ENCODE data around the gene ABTB1.

ABTB1 gene

DNA sequence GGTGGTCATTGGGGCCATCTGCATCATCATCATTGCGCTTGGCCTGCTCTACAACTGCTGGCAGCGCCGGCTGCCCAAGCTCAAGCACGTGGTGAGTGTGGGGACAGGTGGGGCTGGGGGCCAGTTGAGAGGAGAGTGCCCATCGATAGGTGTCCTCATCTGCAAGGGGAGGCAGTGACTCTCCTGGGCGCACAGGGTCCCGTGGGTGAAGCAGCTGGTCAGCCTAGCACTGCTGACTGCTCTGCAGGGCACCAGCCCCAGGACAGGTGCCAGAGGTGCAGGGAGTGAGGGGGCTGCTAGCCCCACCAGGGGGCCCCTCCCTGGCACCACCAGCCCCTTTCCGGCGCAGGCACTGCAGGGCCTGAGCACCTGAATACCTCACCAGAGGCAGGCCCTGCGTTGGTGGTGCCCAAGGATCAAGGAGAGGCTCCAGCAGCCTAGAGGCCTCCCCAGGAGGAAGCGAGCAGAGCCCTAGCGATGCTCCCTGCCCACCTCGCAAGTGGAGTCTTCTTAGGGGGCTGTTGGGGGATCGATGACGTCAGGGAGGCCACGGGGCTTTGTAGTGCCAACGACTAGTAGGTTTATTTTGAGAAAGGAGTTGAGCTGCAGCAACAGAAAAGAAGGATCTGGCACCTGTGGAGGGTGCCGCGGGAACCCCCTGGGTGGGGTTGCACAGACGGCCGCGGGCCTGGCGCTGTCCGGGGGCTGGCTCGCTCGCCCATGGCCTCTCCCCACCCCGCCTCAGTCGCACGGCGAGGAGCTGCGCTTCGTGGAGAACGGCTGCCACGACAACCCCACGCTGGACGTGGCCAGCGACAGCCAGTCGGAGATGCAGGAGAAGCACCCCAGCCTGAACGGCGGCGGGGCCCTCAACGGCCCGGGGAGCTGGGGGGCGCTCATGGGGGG lies 976 bp upstream of the ABTB1 start:
- no peak for DNase-seq (ENCODE audit: low read depth in 2 of 2)
- TF ChIP-seq, protein P1, sequence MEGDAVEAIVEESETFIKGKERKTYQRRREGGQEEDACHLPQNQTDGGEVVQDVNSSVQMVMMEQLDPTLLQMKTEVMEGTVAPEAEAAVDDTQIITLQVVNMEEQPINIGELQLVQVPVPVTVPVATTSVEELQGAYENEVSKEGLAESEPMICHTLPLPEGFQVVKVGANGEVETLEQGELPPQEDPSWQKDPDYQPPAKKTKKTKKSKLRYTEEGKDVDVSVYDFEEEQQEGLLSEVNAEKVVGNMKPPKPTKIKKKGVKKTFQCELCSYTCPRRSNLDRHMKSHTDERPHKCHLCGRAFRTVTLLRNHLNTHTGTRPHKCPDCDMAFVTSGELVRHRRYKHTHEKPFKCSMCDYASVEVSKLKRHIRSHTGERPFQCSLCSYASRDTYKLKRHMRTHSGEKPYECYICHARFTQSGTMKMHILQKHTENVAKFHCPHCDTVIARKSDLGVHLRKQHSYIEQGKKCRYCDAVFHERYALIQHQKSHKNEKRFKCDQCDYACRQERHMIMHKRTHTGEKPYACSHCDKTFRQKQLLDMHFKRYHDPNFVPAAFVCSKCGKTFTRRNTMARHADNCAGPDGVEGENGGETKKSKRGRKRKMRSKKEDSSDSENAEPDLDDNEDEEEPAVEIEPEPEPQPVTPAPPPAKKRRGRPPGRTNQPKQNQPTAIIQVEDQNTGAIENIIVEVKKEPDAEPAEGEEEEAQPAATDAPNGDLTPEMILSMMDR (IDR thresholded peaks at IDR 0.05; ENCODE audit: low read depth, low read length) = no peak
- H3K4me3 ChIP-seq (replicated peaks in 1 of 2; ENCODE audit: low read depth in 2 of 2, low read length in 2 of 2) = peak overlapping the region; percentile 46 to 62

- H3K4me3 ChIP-seq (replicated peaks in 1 of 2; ENCODE audit: low read depth in 2 of 2, low read length in 2 of 2) = peak overlapping the region; percentile 76 to 87
- TF ChIP-seq, protein P1 (IDR thresholded peaks at IDR 0.05; ENCODE audit: low read depth, low read length) = no peak
- peak; percentile 55 to 75 for DNase-seq (ENCODE audit: low read depth in 2 of 2)
Measured at GRCh38 chr3:127673191-127674100, 694 bp downstream of the ABTB1 start.

GRCh38 chr3:127674101-127674721 lies 1.5 kb downstream of the ABTB1 start:
- peak overlapping the region; percentile 76 to 87 for H3K4me3 ChIP-seq (replicated peaks in 1 of 2; ENCODE audit: low read depth in 2 of 2, low read length in 2 of 2)
- TF ChIP-seq, protein P1 (IDR thresholded peaks at IDR 0.05; ENCODE audit: low read depth, low read length) = no peak
- DNase-seq (ENCODE audit: low read depth in 2 of 2) = no peak

DNA sequence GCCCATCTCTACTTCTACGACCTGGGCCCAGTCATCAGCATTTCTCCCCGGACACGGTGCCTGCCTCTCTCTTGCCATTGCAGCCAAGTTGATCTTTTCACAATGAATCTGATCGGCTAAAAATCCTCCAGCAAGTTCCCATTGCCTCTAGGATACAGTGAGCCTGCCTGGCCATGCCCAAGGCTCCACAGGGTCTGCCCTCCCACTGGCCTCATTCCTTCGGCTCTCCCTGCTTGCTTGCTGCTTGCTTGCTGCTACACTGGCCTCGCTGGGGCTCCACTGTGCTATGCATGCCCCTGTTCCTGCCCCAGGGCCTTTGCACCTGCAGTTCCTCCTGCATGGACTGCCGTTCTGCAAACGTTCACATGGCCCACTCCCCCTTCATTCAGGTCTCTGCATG lies 2.0 kb downstream of the ABTB1 start:
- no peak for DNase-seq (ENCODE audit: low read depth in 2 of 2)
- H3K4me3 ChIP-seq (replicated peaks in 1 of 2; ENCODE audit: low read depth in 2 of 2, low read length in 2 of 2) = no peak overlapping the region
- TF ChIP-seq, protein P1 (IDR thresholded peaks at IDR 0.05; ENCODE audit: low read depth, low read length) = no peak

- DNase-seq (ENCODE audit: low read depth in 2 of 2) = no peak
- TF ChIP-seq, protein P1 (IDR thresholded peaks at IDR 0.05; ENCODE audit: low read depth, low read length) = no peak
- no peak overlapping the region for H3K4me3 ChIP-seq (replicated peaks in 1 of 2; ENCODE audit: low read depth in 2 of 2, low read length in 2 of 2)
Measured at GRCh38 chr3:127675651-127676391, 3.1 kb downstream of the ABTB1 start.

GRCh38 chr3:127676456-127676855 lies 3.7 kb downstream of the ABTB1 start:
- TF ChIP-seq, protein P1 (IDR thresholded peaks at IDR 0.05; ENCODE audit: low read depth, low read length) = no peak
- DNase-seq (ENCODE audit: low read depth in 2 of 2) = no peak
- no peak overlapping the region for H3K4me3 ChIP-seq (replicated peaks in 1 of 2; ENCODE audit: low read depth in 2 of 2, low read length in 2 of 2)

Measured in cardiac fibroblast (primary cell).